Measurements from ENCODE around the gene BAHCC1.

BAHCC1 gene

GRCh38 chr17:81458628-81459027, 63.4 kb downstream of the BAHCC1 start:
- ATAC-seq, result no peak
- TF ChIP-seq ZNF565 (CRISPR knock-in tag; conservative IDR thresholded peaks at IDR 0.05; ENCODE audit: low read depth) (no peak), ZFP30 (CRISPR knock-in tag; IDR thresholded peaks at IDR 0.05) (no peak)

- no peak; the same call in 2 of the 3 replicates for ATAC-seq
- no peak for TF ChIP-seq ZNF565 (CRISPR knock-in tag; conservative IDR thresholded peaks at IDR 0.05; ENCODE audit: low read depth)
- no peak for TF ChIP-seq RARB (CRISPR knock-in tag; IDR thresholded peaks at IDR 0.05)
- no peak for TF ChIP-seq TCF4 (CRISPR knock-in tag; IDR thresholded peaks at IDR 0.05; ENCODE audit: borderline replicate concordance)
- no peak for TF ChIP-seq ZFP30 (CRISPR knock-in tag; IDR thresholded peaks at IDR 0.05)
- no peak for TF ChIP-seq ZC3H10 (CRISPR knock-in tag; IDR thresholded peaks at IDR 0.05)
Measured at GRCh38 chr17:81459224-81459623, 64.0 kb downstream of the BAHCC1 start.

- ATAC-seq, result no peak
- TF ChIP-seq GLIS3 (CRISPR knock-in tag; IDR thresholded peaks at IDR 0.05), result no peak
- TF ChIP-seq PPARA (CRISPR knock-in tag; IDR thresholded peaks at IDR 0.05; ENCODE audit: borderline replicate concordance), result no peak
- TF ChIP-seq ZNF70 (CRISPR knock-in tag; IDR thresholded peaks at IDR 0.05), result no peak
- no peak for TF ChIP-seq ZC3H10 (CRISPR knock-in tag; IDR thresholded peaks at IDR 0.05)
- no peak for TF ChIP-seq TSHZ2 (CRISPR knock-in tag; IDR thresholded peaks at IDR 0.05)
- TF ChIP-seq SNAI2 (CRISPR knock-in tag; IDR thresholded peaks at IDR 0.05), result no peak
- TF ChIP-seq CSRNP3 (CRISPR knock-in tag; IDR thresholded peaks at IDR 0.05), result no peak
- TF ChIP-seq BACH2 (CRISPR knock-in tag; IDR thresholded peaks at IDR 0.05; ENCODE audit: borderline replicate concordance), result no peak
- no peak for TF ChIP-seq POU6F1 (CRISPR knock-in tag; IDR thresholded peaks at IDR 0.05; ENCODE audit: borderline replicate concordance, low read depth)
- TF ChIP-seq ZNF8 (CRISPR knock-in tag; IDR thresholded peaks at IDR 0.05), result no peak
- TF ChIP-seq RARB (CRISPR knock-in tag; IDR thresholded peaks at IDR 0.05), result no peak
- TF ChIP-seq TCF4 (CRISPR knock-in tag; IDR thresholded peaks at IDR 0.05; ENCODE audit: borderline replicate concordance), result no peak
- no peak for TF ChIP-seq ISL1 (CRISPR knock-in tag; IDR thresholded peaks at IDR 0.05)
- TF ChIP-seq ZFP3 (CRISPR knock-in tag; IDR thresholded peaks at IDR 0.05), result no peak
- TF ChIP-seq OSR1 (CRISPR knock-in tag; IDR thresholded peaks at IDR 0.05), result no peak
- no peak for TF ChIP-seq CREB5 (CRISPR knock-in tag; IDR thresholded peaks at IDR 0.05; ENCODE audit: low read depth)
- no peak for TF ChIP-seq PATZ1 (CRISPR knock-in tag; IDR thresholded peaks at IDR 0.05; ENCODE audit: borderline replicate concordance)
- no peak for TF ChIP-seq CSDC2 (CRISPR knock-in tag; IDR thresholded peaks at IDR 0.05)
Measured at GRCh38 chr17:81459864-81460263, 64.6 kb downstream of the BAHCC1 start.

Measured in SK-N-SH treated with all-trans-retinoic acid at 6 μM for 48 hours (cell line).